Hippocampal formation (tissue), 2 donors: Measurements from ENCODE around the gene BACH2.
"Not testable (repeated sequence)": the region's sequence is repeated elsewhere in the genome, so short reads cannot be mapped to it uniquely, and the experiment has no call there.

Source experiments
- DNase-seq, 2 donors: peaks; one replicate each; lab custom pipeline; 2025; lab: John Stamatoyannopoulos, UW

BACH2 gene

DNA sequence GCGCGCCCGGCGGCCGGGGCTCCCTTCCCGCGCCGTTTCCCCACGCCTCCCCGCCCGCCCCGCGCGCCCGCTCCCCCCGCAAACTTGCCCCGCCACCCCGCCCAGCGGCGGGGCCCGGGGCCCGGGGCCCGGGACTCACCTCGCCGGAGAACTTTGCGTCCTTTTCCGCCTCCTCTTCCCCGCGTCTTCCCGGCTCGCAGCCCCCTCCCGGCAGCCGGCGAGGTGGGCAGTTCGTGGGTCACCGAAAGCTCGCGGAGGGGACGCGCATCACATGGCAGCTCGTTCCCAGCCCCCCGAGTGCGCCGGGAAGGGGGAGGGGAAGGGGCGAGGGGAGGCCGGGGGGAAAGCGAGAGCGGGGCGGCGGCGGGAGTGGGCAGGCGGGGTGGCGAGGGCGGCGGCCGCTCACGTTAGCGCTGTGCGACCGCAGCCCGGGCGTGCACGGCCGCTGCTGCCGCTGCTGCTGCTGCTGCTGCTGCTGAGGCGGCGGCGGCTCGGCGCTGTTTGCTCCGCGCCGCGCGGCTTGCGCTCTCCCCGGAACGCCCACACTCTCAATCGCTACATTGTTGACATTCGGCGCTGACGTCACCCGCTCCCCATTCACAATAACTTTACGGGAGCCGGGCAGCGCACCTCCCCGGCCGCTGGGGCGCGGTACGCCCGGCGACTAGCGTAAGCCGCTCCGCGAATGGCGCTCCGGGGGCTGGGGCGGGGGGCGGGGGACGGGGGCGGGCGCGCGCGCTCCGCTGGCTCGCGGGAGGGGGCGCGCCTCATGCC, at the start of gene BACH2:
Gene BACH2 (minus strand): TSS at position 503 of the 774 bp plus-strand sequence. CDS start 287,999 bp downstream, outside the sequence.
- DNase-seq, result peak; percentile 81 to 82

DNA sequence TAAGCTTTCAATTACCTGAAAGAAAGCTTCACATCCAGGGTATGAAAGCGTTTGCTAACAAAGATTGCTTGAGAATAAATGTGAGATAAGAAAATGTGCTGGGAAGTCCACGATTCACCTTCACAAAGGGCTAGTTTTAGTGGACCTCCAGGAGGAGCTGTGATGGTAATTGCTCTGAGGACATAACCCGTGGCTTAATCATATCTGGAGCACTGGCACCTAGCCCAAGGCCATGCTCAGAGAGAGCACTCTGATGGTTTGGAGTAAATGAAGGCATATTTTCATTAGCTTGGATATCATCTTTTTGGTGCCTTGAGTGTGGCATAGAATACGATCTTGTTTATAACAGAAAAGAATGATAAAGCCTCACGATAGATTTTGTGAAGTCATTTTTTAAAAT, 46.9 kb upstream of the BACH2 start:
- no peak for DNase-seq

DNA sequence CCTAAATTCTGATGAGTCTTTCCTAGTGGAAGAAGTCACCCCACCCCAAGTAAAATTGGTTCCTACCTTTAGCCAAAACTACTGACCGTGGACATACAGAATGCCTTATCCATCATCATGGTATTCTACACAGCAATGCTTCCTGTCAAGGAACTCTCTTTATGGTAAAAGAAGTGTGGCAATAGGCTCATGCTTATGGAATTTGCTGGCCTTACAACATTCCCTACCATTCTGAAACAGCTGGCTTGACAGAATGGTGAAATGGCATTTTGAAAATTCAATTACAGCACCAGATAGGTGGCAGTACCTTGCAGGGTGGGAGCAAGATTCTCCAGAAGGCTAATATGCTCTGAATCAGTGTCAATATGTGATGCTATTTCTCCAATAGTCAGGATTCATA, 41.8 kb upstream of the BACH2 start:
- DNase-seq, result no peak

DNA sequence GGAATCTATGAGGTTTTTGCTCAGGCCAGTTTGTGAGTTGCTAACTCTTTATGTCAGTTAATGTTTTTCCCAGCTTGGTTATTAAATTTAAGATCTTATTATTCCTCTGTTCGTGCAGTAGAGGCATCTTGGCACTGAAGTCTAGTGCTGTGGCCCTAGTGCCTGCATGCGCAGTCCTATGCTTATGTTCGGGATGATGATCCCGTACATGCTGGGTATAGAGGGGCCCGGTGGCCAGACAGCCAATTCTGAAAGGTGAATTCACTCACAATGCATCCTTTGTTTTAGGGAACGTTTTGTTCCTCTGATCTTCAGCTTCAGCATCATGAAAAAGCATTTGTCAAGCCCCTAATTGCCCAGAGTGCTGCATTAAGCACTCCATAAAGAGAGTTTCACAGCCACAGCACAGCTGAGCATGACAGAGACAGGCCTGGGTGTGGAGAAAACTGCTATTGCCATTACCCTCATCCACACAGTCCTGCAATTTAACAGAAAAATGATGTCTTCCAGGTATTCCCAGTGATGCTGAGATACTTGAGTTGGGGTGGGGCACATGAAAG, 39.8 kb upstream of the BACH2 start:
- DNase-seq, result no peak

GRCh38 chr6:90333928-90334327, 37.3 kb upstream of the BACH2 start:
- DNase-seq, result no peak

DNA sequence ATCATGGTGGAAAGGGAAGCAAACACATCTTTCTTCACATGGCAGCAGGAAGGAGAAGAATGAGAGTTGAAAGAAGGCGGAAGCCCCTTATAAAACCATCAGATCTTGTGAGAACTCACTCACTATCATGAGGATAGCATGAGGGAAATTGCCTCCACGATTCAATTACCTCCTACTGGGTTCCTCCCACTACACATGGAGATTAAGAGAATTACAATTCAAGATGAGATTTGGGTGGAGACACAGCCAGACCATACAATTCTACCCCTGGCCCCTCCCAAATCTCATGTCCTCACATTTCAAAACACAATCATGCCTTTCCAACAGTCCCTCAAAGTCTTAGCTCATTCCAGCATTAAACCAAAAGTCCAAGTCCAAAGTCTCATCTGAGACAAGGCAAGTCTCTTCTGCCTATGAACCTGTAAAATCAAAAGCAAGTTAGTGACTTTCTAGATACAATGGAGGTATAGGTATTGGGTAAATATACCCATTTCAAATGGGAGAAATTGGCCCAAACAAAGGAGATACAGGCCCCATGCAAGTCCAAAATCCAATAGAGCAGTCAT, 36.4 kb upstream of the BACH2 start:
- DNase-seq, result not testable (repeated sequence)

- no peak for DNase-seq
These were observed 32.9 kb upstream of the BACH2 start for GRCh38 chr6:90329386-90330077.

DNA sequence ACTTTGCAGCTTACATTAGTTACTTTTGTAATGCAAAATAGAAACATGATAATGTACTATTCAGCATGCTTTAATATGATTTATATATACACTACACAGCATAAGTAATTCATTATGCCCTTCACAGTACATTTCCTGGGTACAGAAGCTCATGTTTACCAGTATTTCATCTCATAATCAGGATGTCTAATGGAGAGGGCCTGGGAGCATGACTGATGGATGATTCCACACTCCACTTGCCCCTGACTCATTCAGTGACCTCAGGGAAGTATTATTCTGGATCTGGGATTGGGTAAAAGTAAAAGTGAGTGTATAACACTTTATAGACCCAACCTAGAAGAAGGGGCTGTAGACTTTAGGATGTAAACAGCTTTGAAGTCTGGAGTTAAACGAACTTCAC, 31.4 kb upstream of the BACH2 start:
- no peak for DNase-seq

- no peak for DNase-seq
These were observed 29.9 kb upstream of the BACH2 start for GRCh38 chr6:90326404-90327057.

DNA sequence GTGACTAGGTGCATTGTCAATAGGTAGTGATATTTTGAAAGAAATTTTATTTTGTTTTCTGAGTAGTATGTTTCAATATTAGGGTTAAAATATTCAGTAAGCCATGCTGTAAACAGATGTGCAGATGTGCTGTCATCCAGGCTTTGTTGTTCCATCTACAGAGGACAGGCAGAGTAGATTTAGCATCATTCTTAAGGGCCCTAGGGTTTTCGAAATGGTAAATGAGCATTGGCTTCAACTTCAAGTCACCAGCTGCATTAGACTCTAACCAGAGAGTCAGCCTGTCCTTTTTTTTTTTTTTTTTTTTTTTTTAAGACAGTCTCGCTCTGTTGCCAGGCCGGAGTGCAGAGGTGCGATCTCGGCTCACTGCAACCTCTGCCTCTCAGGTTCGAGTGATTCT, 27.1 kb upstream of the BACH2 start:
- DNase-seq, result no peak

GRCh38 chr6:90322976-90323474, 26.4 kb upstream of the BACH2 start:
- no peak for DNase-seq

- DNase-seq, result no peak
These were observed 23.5 kb upstream of the BACH2 start for GRCh38 chr6:90319979-90320685.

DNA sequence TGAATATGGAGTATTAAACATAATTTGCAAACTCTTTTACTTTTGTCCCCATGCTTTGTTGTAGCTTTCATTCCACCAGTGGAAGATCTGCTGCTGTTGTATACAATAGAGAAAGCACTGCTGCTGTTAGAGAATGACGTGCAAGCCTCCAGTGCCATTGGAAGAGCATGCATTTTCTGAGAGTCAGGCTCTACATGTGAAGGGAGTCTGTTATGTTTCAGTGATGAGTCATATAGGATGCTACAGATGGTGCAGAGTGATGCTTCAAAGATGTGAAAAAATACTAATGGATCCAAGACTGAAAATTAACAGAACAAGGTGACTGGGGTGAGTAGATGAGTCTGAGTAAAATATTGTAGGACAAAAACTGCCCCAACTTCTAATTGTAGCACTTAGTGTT, 22.4 kb upstream of the BACH2 start:
- DNase-seq, result no peak

GRCh38 chr6:90315986-90316385, 19.3 kb upstream of the BACH2 start:
- DNase-seq, result no peak

DNA sequence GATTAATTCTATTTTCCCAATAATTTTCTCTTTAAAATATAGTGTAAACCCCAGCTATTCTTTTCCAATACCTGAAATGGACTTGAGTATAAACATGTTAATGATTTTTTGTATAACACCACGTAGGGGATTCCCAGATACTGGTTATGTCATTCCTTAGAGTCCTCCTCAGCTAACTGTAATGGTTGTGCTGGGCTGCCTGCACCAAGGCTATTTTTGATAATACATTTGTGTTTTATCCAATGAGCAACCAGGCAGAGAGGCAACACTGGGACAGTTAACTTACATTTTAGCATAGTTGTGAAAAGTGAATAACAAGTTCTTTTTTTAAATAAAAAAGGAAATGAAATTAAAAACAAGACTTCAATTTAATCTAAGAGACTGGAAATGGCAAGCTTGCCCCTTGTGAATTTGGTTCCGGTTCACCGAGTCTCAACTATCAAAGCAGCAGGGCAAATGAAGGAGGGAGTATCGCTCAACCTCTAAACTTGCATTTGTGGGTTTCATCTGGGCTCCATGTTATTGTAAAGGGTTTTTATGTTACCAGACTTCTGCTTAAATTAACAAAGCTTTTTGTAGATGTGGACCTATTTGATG, 18.8 kb upstream of the BACH2 start:
- no peak for DNase-seq

DNA sequence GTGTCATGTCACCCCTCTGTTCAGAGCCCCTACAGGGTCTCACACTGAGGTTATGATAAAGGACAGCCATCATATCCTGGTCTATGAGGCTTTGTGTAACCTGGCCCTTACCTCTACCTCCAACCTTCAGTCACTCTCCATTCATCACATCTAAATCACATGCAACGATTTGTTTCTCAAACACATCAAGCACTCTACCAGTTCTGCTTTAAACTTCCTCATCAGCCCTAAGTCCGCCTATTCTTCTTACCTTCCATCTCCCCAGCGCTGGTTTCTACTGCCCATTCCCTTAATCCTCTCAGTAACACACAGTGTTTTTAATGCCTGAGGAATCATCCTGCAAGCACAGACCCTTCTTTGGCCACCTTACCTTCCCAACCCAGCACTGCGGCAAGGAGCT, 17.9 kb upstream of the BACH2 start:
- DNase-seq, result no peak

- no peak for DNase-seq
These were observed 14.9 kb upstream of the BACH2 start for GRCh38 chr6:90311569-90311968.

DNA sequence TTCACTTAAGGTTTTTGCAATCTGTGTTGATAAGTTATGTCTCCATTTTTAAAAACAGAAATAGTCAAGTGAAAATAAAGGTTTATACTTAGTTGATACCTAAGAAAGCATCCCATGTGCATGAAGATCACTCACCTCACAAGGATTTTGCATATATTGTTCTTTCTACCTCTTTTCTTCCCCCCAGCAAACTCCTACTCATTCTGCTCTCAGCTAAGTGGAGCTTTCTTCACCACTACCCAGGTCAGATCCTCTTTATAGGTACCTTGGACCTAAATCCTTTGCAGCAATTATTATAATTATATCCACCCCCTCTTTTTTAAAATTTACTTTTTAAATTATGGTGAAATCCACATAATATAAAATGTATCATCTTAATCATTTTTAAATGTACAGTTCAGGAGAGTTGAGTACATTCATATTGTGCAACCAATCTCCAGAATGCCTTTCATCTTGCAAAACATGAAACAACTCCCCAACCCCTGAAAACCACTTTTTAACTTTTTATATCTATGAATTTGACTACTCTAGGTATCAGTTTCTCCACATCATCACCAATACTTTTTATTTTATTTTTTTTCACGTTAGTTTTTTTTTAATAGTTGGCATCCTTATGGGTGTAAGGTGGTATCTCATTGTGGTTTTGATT, 9.3 kb upstream of the BACH2 start:
- no peak for DNase-seq

GRCh38 chr6:90304308-90304707, 7.7 kb upstream of the BACH2 start:
- no peak for DNase-seq

DNA sequence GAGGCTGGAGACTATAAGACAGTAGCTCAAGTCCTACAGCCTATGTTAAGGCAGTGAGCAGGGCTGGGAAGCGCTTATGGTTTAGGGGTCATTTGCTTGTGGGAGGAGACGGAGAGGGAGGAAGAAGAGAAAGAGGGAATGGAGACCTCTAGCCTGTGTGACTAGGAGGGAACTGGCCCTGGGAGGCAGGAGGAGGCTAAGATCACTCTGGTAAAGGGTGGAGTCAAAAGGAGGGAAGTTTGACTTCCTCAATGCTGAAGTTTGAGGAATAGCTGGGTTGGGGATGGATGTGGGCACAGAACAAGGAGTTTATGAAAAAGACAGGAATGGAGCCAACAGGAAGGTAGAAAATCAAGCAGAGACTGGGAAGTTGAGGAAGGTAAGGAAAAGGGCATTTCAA, 6.4 kb upstream of the BACH2 start:
- DNase-seq, result no peak

DNA sequence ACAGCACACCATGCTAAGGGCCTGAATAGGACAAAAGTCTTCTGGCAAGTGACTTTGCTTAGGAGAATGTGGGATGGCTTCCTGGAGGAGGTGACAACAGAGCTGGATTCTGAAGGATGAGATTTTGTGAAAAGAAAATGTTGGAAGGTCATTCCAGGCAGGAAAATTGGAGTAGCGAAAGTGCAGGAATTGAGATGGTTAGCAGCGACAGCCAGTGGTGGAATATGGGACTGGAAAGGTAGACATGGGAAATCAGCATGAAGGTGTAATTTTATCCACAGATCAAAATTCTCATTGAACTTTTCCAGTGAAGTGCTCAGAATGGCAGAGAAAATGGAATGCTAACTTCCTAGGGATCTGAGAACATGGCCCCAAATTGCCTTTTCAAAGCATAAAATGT, 5.7 kb upstream of the BACH2 start:
- DNase-seq, result no peak
